Activated naive CD4-positive, alpha-beta T cell treated with anti-CD3 and anti-CD28 coated beads, Interleukin-2, amount 50 U/mL, for 24 hours (primary cell): ENCODE measurements around the gene PAQR5.
A peak's percentile ranks its signal among the peaks of the same experiment; 100 is the strongest.

ENCODE experiments used
- H3K27ac Mint-ChIP-seq: one replicate; pipeline ENCODE4 v1.8.0; 2021; ENCODE audit warnings: mild to moderate bottlenecking, mixed read lengths
- H3K27me3 Mint-ChIP-seq: one replicate; pipeline ENCODE4 v1.8.0; 2021; ENCODE audit warnings: mixed read lengths
- H3K36me3 Mint-ChIP-seq: one replicate; pipeline ENCODE4 v1.8.0; 2021; ENCODE audit warnings: mixed read lengths
- H3K4me1 Mint-ChIP-seq: one replicate; pipeline ENCODE4 v1.8.0; 2021; ENCODE audit warnings: mixed read lengths
- H3K4me3 Mint-ChIP-seq: one replicate; pipeline ENCODE4 v1.8.0; 2021; ENCODE audit warnings: mild to moderate bottlenecking, mixed read lengths
- H3K9me3 Mint-ChIP-seq: one replicate; pipeline ENCODE4 v1.8.0; 2021; ENCODE audit warnings: mixed read lengths

The PAQR5 gene

GRCh38 chr15:69298697-69299441, at the start of gene PAQR5:
Gene PAQR5, plus strand, starts transcription at chr15:69298912. Its CDS starts 61,169 bp downstream, at chr15:69360081.
- peaks cover 32% of the 10 kb centered on the region for H3K27me3 Mint-ChIP-seq
- H3K4me1 Mint-ChIP-seq = peaks cover 3% of the 10 kb centered on the region
- H3K27ac Mint-ChIP-seq = no peak within 1 kb of the TSS
- no peaks in the 10 kb centered on the region for H3K9me3 Mint-ChIP-seq
- no peaks in the 10 kb centered on the region for H3K36me3 Mint-ChIP-seq
- peak within 1 kb of the TSS; percentile 64 for H3K4me3 Mint-ChIP-seq

- Mint-ChIP-seq H3K27ac (no peak overlapping the region), H3K4me3 (no peak overlapping the region), H3K4me1 (no peaks in the 10 kb centered on the region), H3K36me3 (peaks cover 3% of the 10 kb centered on the region), H3K27me3 (no peaks in the 10 kb centered on the region), H3K9me3 (no peaks in the 10 kb centered on the region)
Observed at GRCh38 chr15:69253156-69253555, 45.6 kb upstream of the PAQR5 start.

GRCh38 chr15:69265347-69265955, 33.3 kb upstream of the PAQR5 start:
- Mint-ChIP-seq H3K36me3 (no peaks in the 10 kb centered on the region), H3K9me3 (no peaks in the 10 kb centered on the region), H3K27ac (no peak overlapping the region), H3K27me3 (no peaks in the 10 kb centered on the region), H3K4me1 (no peaks in the 10 kb centered on the region), H3K4me3 (no peak overlapping the region)

GRCh38 chr15:69271217-69271616, 27.5 kb upstream of the PAQR5 start:
- H3K9me3 Mint-ChIP-seq = no peaks in the 10 kb centered on the region
- H3K4me1 Mint-ChIP-seq = no peaks in the 10 kb centered on the region
- H3K27ac Mint-ChIP-seq = no peak overlapping the region
- no peaks in the 10 kb centered on the region for H3K27me3 Mint-ChIP-seq
- H3K36me3 Mint-ChIP-seq = no peaks in the 10 kb centered on the region
- no peak overlapping the region for H3K4me3 Mint-ChIP-seq

- Mint-ChIP-seq H3K27me3 (no peaks in the 10 kb centered on the region), H3K9me3 (no peaks in the 10 kb centered on the region), H3K4me1 (no peaks in the 10 kb centered on the region), H3K36me3 (no peaks in the 10 kb centered on the region), H3K4me3 (no peak overlapping the region), H3K27ac (no peak overlapping the region)
Observed at GRCh38 chr15:69272139-69272538, 26.6 kb upstream of the PAQR5 start.

GRCh38 chr15:69272891-69273290, 25.8 kb upstream of the PAQR5 start:
- no peaks in the 10 kb centered on the region for H3K4me1 Mint-ChIP-seq
- no peaks in the 10 kb centered on the region for H3K27me3 Mint-ChIP-seq
- H3K4me3 Mint-ChIP-seq = no peak overlapping the region
- no peaks in the 10 kb centered on the region for H3K36me3 Mint-ChIP-seq
- H3K9me3 Mint-ChIP-seq = no peaks in the 10 kb centered on the region
- H3K27ac Mint-ChIP-seq = no peak overlapping the region

- H3K9me3 Mint-ChIP-seq = no peaks in the 10 kb centered on the region
- no peaks in the 10 kb centered on the region for H3K27me3 Mint-ChIP-seq
- H3K27ac Mint-ChIP-seq = no peak overlapping the region
- no peaks in the 10 kb centered on the region for H3K36me3 Mint-ChIP-seq
- H3K4me1 Mint-ChIP-seq = no peaks in the 10 kb centered on the region
- no peak overlapping the region for H3K4me3 Mint-ChIP-seq
Observed at GRCh38 chr15:69275074-69275670, 23.5 kb upstream of the PAQR5 start.

GRCh38 chr15:69275933-69276560, 22.7 kb upstream of the PAQR5 start:
- Mint-ChIP-seq H3K4me3 (no peak overlapping the region), H3K27ac (no peak overlapping the region), H3K4me1 (no peaks in the 10 kb centered on the region), H3K9me3 (no peaks in the 10 kb centered on the region), H3K36me3 (no peaks in the 10 kb centered on the region), H3K27me3 (no peaks in the 10 kb centered on the region)

GRCh38 chr15:69277316-69277715, 21.4 kb upstream of the PAQR5 start:
- H3K9me3 Mint-ChIP-seq = no peaks in the 10 kb centered on the region
- no peaks in the 10 kb centered on the region for H3K4me1 Mint-ChIP-seq
- H3K27ac Mint-ChIP-seq = no peak overlapping the region
- H3K27me3 Mint-ChIP-seq = no peaks in the 10 kb centered on the region
- no peak overlapping the region for H3K4me3 Mint-ChIP-seq
- no peaks in the 10 kb centered on the region for H3K36me3 Mint-ChIP-seq

GRCh38 chr15:69279636-69280035, 19.1 kb upstream of the PAQR5 start:
- no peak overlapping the region for H3K4me3 Mint-ChIP-seq
- no peaks in the 10 kb centered on the region for H3K9me3 Mint-ChIP-seq
- H3K27ac Mint-ChIP-seq = no peak overlapping the region
- no peaks in the 10 kb centered on the region for H3K4me1 Mint-ChIP-seq
- H3K36me3 Mint-ChIP-seq = no peaks in the 10 kb centered on the region
- peaks cover 2% of the 10 kb centered on the region for H3K27me3 Mint-ChIP-seq

GRCh38 chr15:69280783-69281182, 17.9 kb upstream of the PAQR5 start:
- Mint-ChIP-seq H3K4me1 (no peaks in the 10 kb centered on the region), H3K4me3 (no peak overlapping the region), H3K9me3 (no peaks in the 10 kb centered on the region), H3K27ac (no peak overlapping the region), H3K36me3 (no peaks in the 10 kb centered on the region), H3K27me3 (peaks cover 2% of the 10 kb centered on the region)

- peaks cover 2% of the 10 kb centered on the region for H3K27me3 Mint-ChIP-seq
- H3K36me3 Mint-ChIP-seq = no peaks in the 10 kb centered on the region
- no peaks in the 10 kb centered on the region for H3K4me1 Mint-ChIP-seq
- H3K27ac Mint-ChIP-seq = no peak overlapping the region
- no peaks in the 10 kb centered on the region for H3K9me3 Mint-ChIP-seq
- no peak overlapping the region for H3K4me3 Mint-ChIP-seq
Observed at GRCh38 chr15:69282104-69282743, 16.5 kb upstream of the PAQR5 start.

GRCh38 chr15:69285834-69286233, 12.9 kb upstream of the PAQR5 start:
- Mint-ChIP-seq H3K9me3 (no peaks in the 10 kb centered on the region), H3K36me3 (no peaks in the 10 kb centered on the region), H3K27me3 (peaks cover 2% of the 10 kb centered on the region), H3K27ac (no peak overlapping the region), H3K4me1 (no peaks in the 10 kb centered on the region), H3K4me3 (no peak overlapping the region)

GRCh38 chr15:69288011-69288410, 10.7 kb upstream of the PAQR5 start:
- no peaks in the 10 kb centered on the region for H3K4me1 Mint-ChIP-seq
- no peaks in the 10 kb centered on the region for H3K36me3 Mint-ChIP-seq
- no peak overlapping the region for H3K27ac Mint-ChIP-seq
- H3K27me3 Mint-ChIP-seq = peaks cover 1% of the 10 kb centered on the region
- H3K9me3 Mint-ChIP-seq = no peaks in the 10 kb centered on the region
- no peak overlapping the region for H3K4me3 Mint-ChIP-seq

GRCh38 chr15:69288531-69289341, 10.0 kb upstream of the PAQR5 start:
- H3K36me3 Mint-ChIP-seq = no peaks in the 10 kb centered on the region
- H3K27ac Mint-ChIP-seq = no peak overlapping the region
- H3K4me3 Mint-ChIP-seq = no peak overlapping the region
- H3K9me3 Mint-ChIP-seq = no peaks in the 10 kb centered on the region
- no peaks in the 10 kb centered on the region for H3K4me1 Mint-ChIP-seq
- H3K27me3 Mint-ChIP-seq = no peaks in the 10 kb centered on the region
